Measurements from ENCODE around the gene TNS4. TPM values are rescaled to one million over a fixed set of nuclear protein-coding genes. Genes with fewer than 3 reads are reported as not detected.

TNS4 gene
- total RNA-seq, 1 donor from 2014 or later = not detected

DNA sequence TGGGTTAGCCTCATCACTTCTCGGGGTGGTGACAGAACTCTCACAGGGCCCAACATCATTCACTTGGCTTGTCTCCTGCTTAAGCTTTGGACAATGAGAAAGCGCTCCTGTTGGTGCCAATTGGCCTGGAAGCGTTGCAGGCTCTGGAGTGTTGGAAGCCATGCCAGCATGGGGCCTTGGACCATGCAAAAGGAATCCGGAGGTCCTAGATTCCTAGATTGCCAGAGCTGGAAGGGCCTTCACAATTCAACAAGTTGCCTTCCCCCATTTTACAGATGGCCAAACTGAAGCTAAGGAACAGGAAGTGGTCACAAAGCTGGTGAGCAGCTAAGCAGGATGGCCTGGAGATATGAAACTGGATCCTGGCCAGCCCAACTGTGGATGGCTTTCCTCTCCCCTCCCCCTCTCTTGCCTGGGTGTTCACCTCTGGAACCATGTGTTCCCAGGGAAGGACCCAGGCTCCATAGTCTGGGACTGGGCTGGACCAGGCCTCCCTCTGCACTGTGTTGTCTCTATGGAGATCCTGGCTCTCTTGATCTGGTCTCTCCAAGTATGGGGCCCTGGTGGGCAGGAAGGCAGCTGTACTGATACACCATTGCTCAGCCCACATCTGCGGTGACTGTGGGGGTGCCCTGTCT is 64.2 kb downstream of the TNS4 start:
- DNase-seq (ENCODE audit: low read depth in 2 of 2) = no peak

DNA sequence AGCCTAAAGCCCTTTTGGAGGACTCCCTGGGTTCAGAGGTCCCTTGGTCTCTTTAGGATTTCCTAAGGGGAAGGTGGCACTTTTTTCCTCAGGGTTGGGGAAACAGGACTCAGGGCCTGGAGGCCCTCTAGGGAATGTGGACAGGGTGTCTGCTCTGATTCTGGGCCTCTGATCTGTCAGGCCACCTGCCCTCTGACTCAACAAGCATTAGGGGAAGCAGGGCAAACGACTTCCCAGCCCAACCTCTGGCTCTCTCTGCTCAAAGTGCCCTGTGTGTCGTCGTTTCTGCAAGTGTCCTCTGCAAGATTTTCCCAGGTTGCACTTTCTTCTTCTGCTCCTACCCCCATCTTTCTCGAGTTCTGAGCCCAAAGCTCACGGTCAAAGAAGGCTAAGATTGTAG is 64.8 kb downstream of the TNS4 start:
- no peak for DNase-seq (ENCODE audit: low read depth in 2 of 2)

DNA sequence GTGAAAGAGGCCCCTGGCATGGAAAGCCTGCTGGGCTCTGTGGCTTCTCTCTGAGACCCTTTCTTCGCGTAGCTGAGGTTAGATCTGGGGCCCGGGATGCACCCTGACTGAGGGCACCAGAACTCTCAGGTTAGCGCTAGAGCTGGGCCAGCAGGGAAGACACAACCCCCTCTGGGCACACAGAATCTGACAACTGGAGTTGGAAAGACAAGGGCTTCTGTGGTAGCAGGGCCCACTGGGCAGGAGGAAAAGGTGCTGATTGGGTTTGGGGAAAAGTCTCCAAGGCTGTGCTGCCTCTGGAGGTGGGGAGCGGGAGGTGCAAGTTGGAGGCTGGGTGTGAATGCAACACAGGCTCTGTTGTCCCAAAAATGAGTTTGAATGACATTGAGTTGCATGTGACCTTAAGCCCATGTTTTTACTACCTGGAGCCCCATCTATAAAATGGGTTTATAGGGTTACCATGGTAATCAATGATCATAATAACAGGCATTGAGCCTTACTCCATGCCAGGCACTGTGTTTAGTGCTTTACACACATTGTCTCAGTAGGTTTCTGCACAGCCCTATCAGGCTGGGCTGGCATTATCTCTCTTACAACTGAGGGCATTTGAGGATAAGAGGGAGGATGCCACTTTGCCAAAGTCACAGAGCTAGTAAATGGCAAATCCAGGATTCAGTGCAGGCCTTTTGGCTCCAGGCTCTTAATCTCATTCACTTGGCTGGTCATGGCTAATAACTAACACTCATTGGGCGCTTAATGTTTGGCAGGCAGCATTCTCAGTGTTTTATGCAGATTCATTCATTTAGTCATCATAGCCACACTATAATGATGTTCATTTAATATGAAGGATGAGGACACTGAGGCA is 67.6 kb downstream of the TNS4 start:
- DNase-seq (ENCODE audit: low read depth in 2 of 2) = no peak

DNA sequence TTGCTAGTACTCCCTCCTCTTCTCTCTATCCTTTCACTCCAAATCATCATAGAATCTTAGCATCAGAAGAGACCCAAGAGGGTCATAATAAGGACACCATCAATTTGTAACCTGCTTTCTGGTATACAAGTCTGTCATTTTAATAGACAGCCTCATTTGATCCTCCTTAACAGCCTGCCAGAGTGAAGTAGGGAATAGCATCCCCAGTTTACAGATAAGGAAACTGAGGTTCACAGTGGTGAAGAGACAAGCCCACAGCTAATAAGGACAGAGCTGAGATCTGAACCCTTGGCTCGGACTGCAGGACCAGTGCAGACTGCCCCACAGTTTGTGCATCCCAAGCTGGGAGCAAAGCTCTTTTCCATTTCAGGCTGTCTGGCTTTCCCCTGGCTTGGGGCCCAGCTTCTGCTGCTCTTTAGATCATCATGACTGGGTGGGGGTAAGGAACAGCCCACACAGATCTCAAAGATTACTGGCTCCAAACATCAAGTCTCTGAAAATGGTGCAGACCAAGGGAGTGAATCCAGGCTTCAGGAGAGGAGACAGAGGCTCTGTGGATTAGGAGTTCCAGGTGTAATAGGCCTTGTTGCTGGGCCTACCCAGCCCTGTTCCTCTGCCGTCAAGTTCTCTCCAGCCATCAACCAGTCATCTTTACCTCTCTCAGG is 68.4 kb downstream of the TNS4 start:
- no peak for DNase-seq (ENCODE audit: low read depth in 2 of 2)

DNA sequence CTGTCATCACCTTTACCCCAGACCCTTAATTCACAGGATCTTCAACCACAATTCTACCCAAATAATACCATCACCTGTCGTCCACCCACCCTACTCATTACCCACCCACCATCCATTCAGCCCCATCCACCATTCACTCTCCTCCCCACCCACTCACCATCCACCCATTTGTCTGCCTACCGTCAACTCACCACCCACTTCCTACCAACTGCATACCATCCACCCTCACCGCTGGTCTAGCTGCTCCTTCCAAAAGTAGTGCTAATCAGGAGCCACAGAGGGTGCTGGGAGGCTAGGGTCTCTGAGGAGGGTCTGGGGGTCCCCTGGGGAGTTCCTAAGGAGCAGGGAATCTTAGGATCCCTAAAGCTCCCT is 70.2 kb downstream of the TNS4 start:
- DNase-seq (ENCODE audit: low read depth in 2 of 2) = no peak

DNA sequence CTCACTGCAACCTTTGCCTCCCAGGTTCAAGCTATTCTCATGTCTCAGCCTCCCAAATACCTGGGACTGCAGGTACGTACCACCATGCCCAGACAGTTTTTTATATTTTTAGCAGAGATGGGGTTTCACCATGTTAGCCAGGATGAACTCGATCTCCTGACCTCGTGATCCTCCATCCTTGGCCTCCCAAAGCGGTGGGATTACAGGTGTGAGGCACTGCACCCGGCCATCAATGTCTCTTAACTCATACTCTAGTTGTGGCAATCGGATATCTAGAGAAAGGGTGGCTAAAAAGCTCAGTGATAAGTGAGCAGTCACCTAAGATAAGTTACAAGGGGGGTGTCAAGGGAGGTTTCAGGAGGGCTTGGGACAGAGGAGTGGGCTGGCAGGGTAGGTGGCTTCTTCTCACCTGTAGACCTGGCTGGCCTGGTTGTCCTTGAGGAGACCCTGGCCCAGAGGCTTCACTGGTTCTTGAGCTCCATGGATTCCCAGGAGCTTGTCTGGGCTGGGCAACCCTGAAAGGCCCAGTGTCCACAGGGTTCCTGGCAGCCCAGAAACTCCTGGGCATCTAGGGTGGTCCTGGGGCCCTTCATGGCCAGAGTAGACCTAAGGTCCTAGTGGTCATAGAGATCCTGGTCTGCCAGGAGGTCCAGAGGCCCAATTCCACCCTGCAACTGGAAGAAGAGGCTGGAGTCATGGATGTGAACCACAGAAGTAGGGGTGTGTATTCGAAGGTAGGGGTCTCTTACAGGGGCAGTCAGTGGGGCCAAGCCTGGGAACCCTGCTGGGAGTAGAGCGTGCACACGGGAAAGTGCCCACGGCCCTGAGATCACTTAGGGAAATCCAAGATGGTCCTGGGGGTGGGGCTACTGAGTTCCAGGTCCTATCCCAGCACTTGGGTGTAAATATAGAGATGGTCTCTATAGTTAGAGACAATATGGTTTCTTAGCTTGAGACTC is 70.9 kb downstream of the TNS4 start:
- DNase-seq (ENCODE audit: low read depth in 2 of 2) = no peak

DNA sequence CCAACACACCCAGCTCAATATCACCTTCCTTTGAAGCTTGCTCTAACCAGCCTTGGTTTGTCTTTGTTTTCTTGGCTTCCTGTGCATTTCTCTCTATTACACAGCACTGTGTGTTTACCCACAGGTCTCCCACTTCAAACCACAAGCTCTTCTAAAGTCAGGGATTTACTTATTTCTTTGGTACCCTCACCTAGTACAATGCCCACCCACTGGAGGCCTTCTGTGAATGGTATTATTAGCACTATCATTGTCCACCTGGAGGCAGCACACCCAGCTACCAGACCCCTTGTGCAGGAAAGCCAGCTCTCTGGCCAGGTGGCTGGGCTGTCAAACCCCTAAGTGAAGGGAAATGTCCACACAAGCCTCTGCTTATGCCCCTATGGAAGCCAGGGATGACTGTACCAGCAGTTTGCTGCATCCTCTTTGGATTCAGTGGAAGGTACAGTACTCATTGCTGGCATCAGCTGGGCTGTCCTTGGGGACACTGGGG is 74.4 kb downstream of the TNS4 start:
- no peak for DNase-seq (ENCODE audit: low read depth in 2 of 2)

Other genes with a start within 250 kb of the TNS4 start
- gene CDC6, start 213.7 kb downstream of the TNS4 start, total RNA-seq = 8.1 and 15.3 TPM in 2 replicates
- gene RARA, start 192.4 kb downstream of the TNS4 start, total RNA-seq = 5.1 and 10.9 TPM in 2 replicates
- 1.8 and 3.7 TPM in 2 replicates for gene GJD3, start 136.9 kb downstream of the TNS4 start, total RNA-seq
- 27.7 and 65.5 TPM in 2 replicates for gene TOP2A, start 83.7 kb downstream of the TNS4 start, total RNA-seq
- gene IGFBP4, start 58.2 kb downstream of the TNS4 start, total RNA-seq = 189 and 415 TPM in 2 replicates
- under 0.01 TPM in 1 of 2 replicates, not detected in the other for gene CCR7, start 63.8 kb upstream of the TNS4 start, total RNA-seq
- gene SMARCE1, start 146.2 kb upstream of the TNS4 start, total RNA-seq = 61.1 and 63.3 TPM in 2 replicates
- gene KRT222, start 163.6 kb upstream of the TNS4 start, total RNA-seq = 0.13 TPM in 2 replicates
- gene KRT24, start 202.1 kb upstream of the TNS4 start, total RNA-seq = not detected in 2 replicates